ENCODE results near the gene AKR1C8. TPM values are rescaled to one million over a fixed set of nuclear protein-coding genes. Genes with fewer than 3 reads are reported as not detected.
A peak's percentile ranks its signal among the peaks of the same experiment; 100 is the strongest.
"Not testable (repeated sequence)": the region's sequence is repeated elsewhere in the genome, so short reads cannot be mapped to it uniquely, and the experiment has no call there.

AKR1C8 gene
- polyA plus RNA-seq, 4 donors, result 0.16 to 0.43 (median 0.25) TPM

DNA sequence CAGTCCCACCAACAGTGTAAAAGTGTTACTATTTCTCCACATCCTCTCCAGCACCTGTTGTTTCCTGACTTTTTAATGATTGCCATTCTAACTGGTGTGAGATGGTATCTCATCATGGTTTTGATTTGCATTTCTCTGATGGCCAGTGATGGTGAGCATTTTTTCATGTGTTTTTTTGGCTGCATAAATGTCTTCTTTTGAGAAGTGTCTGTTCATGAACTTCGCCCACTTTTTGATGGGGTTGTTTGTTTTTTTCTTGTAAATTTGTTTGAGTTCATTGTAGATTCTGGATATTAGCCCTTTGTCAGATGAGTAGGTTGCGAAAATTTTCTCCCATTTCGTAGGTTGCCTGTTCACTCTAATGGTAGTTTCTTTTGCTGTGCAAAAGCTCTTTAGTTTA lies 9.4 kb downstream of the AKR1C8 start:
- DNase-seq (ENCODE audit: low read depth in 4 of 4, low spot score in 2 of 4), result not testable (repeated sequence)

DNA sequence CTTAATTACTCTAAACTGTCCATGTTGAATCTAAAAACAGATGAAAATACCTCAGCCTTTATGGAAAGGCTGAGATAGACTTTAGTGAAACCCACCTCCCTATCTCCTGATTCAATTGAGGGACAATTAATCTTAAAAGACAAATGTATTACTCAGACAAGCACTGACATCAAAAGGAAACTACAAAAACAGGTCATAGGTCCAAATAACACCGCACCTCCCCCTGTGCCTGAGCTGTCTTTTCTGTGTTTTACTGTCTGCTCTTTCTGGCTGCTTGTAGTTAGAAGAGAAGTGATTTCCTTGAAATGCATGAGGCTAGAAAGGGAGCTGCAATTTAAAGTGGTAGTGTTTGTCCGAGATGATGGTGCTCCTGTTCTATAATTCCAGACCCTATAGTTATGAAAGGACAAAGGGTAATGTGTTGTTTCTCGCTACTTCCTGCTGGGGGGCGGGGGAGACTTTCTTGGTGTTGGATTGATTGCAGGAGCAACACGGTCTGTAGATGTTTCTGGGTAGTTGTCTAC lies 16.0 kb downstream of the AKR1C8 start:
- no peak for DNase-seq (ENCODE audit: low read depth in 4 of 4, low spot score in 2 of 4)

DNA sequence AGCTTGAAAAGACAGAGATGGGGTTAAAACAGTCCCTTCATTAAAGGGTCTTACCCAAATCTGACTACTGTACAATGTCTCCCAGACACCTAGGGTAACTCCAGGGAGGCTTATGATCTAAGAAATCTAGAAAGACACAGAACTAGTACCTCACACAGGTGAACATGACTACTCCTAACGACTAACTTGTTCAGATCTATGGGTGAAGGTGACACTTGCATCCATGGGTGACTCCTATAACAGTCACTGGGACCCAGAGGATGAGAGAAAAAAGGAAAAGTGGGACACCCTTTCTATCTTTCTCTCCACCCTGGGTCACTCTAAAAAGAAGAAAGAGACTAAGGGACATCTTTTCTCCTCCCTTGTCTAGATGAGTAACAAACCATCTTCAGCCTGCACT lies 19.2 kb downstream of the AKR1C8 start:
- no peak for DNase-seq (ENCODE audit: low read depth in 4 of 4, low spot score in 2 of 4)

DNA sequence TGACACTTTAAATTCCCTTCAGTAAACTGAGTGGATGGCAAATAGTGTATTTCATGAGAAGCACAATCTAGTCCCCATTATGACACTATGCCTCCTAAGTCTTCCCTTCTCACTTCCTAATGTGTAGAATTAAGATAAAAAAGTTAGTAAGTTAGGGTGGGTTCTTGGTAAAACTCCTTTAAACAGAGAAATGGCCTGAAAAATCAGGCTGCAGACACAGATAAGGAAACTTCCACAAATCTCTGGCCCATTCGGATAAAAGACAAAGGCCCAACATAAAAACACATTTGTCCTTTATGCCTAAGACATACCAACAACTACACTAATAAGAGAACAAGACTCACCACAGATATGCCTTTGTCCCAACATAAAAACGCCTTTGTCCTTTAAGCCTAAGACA lies 21.5 kb downstream of the AKR1C8 start:
- DNase-seq (ENCODE audit: low read depth in 4 of 4, low spot score in 2 of 4), result no peak

DNA sequence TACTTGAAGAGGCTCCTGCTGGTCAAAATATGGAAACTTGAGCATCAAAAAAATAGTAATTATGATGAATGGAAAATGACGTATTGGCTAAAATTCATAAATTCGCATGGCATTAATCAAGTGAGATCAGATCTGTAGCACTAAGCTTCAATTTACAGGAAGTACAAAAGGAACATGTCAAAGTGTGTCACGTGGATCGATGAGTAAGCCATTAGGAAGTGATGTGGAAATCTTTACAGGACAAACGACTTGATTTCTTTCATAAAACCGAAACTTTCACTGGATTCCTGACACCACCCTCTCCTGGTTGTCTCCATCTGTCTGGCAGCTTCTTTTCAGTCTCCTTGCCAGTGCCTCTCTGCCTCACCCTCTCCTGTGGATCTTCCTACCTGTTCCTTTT lies 25.8 kb downstream of the AKR1C8 start:
- no peak for DNase-seq (ENCODE audit: low read depth in 4 of 4, low spot score in 2 of 4)

DNA sequence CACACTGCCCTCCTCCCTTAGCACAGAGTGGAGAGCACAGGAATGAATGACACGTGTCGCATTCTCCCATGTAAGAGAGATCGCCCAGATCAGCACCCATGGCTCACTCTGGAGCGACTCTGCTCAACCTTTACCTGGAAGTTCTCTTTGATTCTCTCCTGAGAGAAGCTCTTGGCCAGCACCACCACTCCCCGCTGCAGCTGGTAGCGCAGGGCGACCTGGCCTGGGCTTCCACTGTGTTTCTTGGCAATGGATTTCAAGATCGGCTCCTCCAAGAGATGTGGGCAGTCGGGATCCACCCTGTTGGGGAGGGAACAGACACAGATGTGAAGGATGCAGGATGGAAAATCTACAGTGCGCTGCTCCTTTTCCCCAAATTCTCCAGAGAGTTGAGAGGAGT lies 27.4 kb downstream of the AKR1C8 start:
- DNase-seq (ENCODE audit: low read depth in 4 of 4, low spot score in 2 of 4), result no peak

DNA sequence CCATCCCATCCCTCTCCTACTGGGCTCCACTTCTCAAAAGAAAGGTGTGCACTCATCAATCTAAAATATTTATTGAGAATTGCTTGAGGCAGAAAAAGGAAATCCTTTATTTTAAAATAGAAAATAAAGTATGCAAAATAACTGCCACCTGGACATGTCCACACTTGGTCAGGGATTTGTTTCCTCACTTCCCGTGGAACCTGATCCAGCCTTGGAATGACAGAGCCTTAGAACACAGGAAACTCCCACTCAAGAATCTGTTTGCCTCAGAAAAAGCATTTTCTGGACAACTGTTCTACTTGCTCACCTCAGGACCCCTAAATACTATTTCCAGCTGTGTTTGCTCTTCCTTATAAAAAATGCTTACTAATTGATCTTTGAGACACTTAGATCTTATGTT lies 29.0 kb downstream of the AKR1C8 start:
- DNase-seq (ENCODE audit: low read depth in 4 of 4, low spot score in 2 of 4), result no peak

DNA sequence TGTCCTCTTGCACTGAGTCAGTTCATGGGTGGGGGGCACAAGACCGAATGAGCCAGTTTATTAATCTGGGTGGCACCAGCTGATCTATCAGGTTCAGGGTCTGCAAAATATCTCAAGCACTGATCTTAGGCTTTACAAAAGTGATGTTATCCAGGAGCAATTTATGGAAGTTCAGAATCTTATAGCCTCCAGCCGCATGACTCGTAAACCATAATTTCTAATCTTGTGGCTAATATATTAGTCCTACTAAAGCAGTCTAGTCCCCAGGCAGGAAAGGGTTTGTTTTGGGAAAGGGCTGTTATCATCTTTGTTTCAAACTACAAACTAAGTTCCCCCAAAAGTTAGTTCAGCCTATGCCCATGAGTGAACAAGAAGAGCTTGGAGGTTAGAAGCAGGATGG lies 33.9 kb downstream of the AKR1C8 start:
- DNase-seq (ENCODE audit: low read depth in 4 of 4, low spot score in 2 of 4), result no peak

DNA sequence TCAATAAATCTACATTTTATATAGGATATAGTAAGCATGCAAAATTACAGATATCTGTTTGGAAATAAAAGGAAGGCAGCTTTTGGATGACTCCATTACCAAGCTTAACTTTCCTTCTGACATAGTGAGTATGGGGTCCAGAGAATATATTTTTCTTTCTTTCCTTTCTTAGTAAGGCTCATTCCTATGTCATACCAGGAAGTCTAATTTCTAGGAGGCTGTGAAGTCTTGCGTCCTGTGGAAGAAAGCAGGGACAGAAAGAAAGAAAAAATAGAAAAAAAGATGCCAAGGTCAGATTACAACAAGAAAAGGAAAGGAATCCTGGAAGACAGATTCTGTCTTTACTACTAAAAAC lies 36.3 kb downstream of the AKR1C8 start:
- no peak for DNase-seq (ENCODE audit: low read depth in 4 of 4, low spot score in 2 of 4)

DNA sequence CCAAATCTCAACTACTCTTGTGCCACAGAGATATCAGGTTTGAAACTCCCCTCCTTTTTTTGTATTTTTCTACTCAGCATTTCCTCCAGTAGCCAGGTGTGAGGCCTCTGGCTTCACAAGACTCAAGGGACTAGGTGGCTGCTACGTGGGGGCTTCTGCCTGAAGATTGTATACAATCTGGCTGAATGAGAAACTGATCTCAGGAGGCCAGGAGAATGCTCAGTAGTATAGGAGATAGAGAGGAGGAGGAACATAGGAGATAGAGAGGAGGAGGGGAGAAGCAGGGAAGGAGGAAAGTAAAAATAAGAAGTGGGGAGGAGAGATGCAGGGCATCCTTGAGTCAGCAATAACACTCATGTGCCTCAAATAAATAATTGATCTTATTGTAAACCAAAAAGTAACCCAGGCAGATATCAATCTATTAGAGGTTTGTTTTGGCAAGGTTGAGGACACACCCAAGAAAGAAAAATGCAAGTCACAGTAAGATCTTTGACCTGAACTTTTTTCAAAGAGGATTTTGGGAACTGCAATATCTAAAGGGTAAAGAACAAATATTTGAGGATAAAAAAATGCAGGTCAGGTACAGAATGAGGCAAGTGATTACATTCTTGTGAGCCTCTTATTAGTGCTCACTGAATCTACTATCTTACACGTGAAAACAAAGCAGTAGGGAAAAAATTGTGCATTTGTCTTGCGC lies 36.8 kb downstream of the AKR1C8 start:
- DNase-seq (ENCODE audit: low read depth in 4 of 4, low spot score in 2 of 4), result no peak

DNA sequence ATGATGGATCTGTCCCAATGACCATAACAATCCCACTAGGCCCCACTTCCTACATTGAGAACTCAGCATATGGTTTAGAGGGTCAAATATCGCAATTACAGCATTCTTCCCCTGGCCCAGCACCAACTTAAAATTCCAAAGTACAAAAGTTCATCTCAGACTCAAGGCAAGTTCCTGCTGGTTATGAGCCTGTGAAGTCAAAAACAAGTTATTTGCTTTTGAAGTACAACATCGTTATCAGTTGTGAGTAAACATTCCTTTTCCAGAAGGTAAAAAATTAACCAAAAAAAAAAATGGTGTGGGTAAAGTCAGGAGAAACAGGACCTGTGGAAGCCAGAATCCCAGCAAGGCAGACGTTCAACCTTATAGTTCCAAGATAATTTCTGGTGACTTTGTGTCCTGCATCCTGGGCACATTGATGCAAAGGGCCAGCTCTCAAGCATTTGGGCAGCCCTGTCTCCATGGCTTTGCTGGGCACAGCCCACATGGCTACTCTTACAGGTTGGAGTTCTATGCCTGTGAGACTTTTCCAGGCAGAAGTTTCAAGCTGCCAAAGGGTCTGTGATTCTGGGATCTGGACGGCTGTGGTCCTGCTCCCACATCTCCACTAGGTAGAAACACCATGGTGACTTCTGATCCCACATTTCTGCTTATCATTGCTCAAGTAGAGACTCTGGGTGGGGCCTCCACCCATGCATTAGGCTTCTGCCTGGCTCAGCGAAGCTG lies 37.5 kb downstream of the AKR1C8 start:
- DNase-seq (ENCODE audit: low read depth in 4 of 4, low spot score in 2 of 4), result no peak

DNA sequence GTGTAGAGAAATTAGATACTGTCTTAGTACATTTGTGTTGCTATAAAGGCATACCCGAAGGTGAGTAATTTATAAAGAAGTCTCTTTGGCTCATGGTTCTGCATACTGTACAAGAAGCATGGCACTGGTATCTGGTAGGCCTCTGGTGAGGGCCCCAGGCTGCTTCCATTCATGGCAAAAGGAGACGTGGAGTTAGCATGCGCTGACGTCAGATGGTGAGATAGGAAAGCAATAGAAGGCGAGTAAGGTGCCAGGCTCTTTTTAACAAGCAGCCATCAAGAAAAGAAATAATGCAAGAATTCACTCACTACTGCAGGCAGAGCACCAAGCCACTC lies 38.1 kb downstream of the AKR1C8 start:
- DNase-seq (ENCODE audit: low read depth in 4 of 4, low spot score in 2 of 4), result no peak

DNA sequence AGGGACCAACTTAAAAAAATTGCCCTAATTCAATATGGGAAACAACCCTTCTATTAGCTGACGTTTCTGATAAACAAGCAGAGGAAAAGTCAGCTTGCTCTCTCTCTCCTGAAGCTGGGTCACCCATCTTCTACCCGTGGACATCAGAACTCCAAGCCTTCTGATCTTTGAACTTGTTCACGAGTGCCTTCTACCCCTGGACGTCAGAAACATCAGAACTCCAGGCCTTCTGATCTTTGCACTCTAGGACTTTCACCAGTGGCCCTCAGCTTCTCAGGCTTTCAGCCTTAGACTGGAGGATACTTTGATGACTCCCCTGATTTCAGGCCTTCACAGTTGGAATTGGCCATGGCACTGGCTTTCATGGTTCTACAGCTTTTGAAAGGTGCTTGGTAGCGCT lies 41.8 kb downstream of the AKR1C8 start:
- DNase-seq (ENCODE audit: low read depth in 4 of 4, low spot score in 2 of 4), result no peak

DNA sequence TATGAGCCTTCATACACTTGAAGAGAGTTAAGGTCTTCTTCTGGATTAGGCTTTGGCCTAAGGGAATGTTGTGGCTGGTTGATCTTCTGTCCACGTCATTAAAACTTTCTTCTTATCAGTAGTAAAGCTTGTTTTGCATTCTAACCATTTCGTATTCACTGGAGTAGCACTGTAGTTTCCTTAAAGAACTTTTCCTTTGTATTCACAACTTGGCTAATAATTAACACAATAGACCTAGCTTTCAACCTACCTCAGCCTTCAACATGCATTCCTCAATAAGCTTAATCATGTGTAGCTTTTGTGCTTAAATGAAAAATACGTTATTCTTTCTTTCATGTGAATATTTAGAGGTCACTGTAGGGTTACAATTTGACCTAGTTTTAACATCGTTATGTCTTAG lies 42.8 kb downstream of the AKR1C8 start:
- DNase-seq (ENCODE audit: low read depth in 4 of 4, low spot score in 2 of 4), result peak in 2 of 4 donors; percentile 16 to 19

DNA sequence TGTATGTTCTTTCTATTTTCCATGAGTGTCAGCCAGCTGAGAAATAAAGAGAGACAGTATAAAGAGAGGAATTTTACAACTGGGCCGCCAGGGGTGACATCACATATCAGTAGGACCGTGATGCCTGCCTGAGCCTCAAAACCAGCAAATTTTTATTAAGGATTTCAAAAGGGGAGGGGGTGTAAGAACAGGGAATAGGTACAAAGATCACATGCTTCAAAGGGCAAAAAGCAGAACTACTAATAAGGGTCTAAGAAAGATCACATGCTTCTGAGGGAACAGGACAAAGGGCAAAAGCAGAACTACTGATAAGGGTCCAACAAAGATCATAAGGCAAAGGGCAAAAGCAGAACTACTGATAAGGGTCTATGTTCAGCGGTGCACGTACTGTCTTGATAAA lies 47.3 kb downstream of the AKR1C8 start:
- not testable (repeated sequence) for DNase-seq (ENCODE audit: low read depth in 4 of 4, low spot score in 2 of 4)

DNA sequence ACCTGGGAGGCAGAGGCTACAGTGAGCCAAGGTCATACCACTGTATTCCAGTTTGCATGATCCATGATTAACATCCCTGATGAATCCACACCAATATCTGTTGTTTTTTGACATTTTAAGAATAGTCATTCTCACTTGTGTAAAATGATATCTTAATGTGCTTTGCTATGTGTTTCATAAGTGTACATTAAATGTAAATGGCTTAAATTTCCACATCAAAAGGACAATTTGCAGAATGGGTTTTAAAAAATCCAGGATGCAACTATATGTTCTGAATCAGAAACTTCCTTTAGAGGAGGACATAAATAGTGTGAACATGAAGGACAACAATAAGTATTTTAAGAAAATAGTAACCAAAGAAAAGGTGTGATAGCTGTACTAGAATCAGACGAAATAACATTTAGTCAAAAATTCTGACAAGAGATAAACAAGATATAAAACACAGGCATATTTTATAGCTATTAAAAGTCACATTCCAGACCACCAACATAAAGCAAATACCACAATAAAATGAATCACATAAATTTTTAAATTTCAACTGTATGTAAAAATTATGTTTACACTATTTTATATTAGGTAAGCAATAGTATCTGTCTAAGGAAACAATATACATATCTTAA lies 48.4 kb downstream of the AKR1C8 start:
- DNase-seq (ENCODE audit: low read depth in 4 of 4, low spot score in 2 of 4), result no peak

DNA sequence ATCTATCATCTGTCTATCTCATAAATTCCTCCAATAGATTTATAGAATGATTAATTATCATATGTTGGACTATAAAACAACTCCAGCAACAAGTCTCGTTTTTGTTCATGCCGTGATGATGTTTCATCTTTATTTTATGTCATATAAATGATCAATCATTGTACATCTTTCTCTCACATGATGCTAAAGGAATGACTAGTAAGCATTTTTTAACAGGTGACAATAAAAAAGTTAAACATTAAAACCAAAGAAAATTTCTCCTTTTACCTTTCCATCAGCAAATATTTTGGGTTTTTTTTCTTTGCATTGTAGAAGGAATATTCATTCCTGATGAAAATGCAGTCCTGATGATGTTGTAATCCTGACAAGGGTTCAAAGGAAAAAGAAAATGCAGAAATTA lies 49.4 kb downstream of the AKR1C8 start:
- no peak for DNase-seq (ENCODE audit: low read depth in 4 of 4, low spot score in 2 of 4)

DNA sequence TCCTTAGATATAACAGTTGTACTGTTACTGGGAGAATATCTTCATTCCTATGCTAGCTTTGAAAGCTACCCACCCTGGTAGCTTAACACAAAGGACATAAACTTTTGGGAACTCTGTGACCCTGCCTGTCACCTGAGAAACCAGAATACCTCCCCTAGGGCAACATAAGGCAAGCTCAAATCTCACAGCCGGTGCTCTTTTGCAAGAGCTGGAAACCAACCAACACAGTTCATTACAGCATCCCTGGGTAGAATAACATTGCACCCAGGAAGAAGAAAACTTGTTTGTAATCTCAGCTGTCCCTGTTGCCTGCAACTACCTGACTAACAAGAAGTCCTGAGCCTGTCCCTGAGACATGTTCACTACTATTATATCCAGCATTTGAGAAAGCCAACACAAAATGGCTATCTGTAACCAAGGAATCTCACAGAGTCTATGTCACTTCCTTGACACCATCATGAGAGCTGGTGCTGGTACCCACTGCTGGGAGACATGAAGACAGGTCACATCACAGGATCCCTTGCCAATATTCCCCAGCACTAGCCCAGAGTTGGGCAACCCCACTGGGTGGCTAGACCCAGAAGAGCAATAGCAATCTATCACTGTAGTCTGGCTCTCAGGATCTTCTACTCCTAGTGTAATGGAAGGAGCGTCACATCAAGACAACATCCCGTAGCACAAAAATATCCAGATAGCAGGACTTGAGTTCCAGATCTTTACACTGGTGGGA lies 59.5 kb downstream of the AKR1C8 start:
- no peak for DNase-seq (ENCODE audit: low read depth in 4 of 4, low spot score in 2 of 4)

DNA sequence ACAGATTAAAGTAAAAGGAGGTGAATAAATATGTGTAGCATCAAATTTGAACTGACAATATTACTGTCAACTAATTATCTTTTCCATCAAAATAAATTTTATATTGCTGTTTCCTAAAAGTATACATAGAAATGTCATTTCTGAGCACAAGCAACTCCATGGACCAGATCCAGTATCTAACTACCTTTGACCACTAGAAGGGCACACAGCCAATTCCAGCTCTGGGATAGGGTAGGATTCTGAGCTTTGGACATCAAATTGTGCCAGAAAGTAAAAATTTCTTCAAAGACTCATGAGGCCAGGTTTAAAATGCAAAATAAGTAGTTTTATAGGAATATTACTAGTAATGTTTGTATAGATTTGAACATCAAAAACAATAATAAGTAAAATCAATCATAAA lies 61.1 kb downstream of the AKR1C8 start:
- no peak for DNase-seq (ENCODE audit: low read depth in 4 of 4, low spot score in 2 of 4)

DNA sequence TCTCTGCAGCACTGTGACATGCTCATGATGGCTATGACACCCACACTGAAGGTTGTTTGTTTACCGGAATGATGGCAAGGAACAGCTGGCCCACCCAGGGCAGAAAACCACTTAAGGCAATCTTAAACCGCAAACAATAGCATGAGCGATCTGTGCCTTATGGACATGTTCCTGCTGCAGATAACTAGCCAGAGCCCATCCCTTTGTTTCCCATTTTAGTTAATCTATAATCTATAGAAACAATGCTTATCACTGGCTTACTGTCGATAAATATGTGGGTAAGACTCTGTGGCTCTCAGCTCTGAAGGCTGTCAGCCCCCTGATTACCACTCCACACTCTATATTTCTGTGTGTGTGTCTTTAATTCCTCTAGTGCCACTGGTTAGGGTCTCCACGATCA lies 65.0 kb downstream of the AKR1C8 start:
- not testable (repeated sequence) for DNase-seq (ENCODE audit: low read depth in 4 of 4, low spot score in 2 of 4)

DNA sequence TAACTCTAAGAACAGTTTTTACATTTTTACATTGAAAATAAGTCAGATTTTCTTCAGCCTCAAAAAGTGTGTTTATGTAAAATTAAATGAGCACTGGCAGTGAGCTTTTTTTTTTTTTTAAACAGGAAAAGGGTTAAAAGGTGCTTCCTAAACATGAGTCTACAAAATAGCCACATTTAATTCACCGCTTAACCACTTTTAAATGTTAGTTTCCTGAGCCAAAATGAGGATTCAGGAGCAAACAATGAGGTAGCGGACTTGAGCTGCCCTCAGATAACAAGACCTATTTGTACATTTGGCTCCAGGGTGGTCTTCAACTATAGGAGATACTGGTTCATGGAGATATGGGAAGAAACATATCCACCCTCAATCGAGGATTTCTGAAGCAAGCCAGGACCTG lies 67.9 kb downstream of the AKR1C8 start:
- no peak for DNase-seq (ENCODE audit: low read depth in 4 of 4, low spot score in 2 of 4)

All from left renal cortex interstitium (tissue), 4 donors.